ENCODE data around the gene GPA33. TPM values are rescaled to one million over a fixed set of nuclear protein-coding genes. Genes with fewer than 3 reads are reported as not detected.

Gene GPA33
- total RNA-seq, 2 donors from 2014 or later: 1.5 TPM; not detected in 1

GRCh38 chr1:167127661-167128060 is 37.5 kb upstream of the GPA33 start:
- H3K36me3 ChIP-seq: peaks cover 64% of the 10 kb centered on the region
- no peaks in the 10 kb centered on the region for H3K27me3 ChIP-seq
- H3K4me3 ChIP-seq: no peak overlapping the region
- no peak for DNase-seq (ENCODE audit: low spot score)
- H3K9me3 ChIP-seq: no peaks in the 10 kb centered on the region
- no peak overlapping the region for H3K27ac ChIP-seq
- H3K4me1 ChIP-seq: no peaks in the 10 kb centered on the region
- no peak for TF ChIP-seq CTCF (IDR thresholded peaks at IDR 0.05)

- H3K4me1 ChIP-seq: no peaks in the 10 kb centered on the region
- peaks cover 69% of the 10 kb centered on the region for H3K36me3 ChIP-seq
- H3K27me3 ChIP-seq: no peaks in the 10 kb centered on the region
- no peak for TF ChIP-seq CTCF (IDR thresholded peaks at IDR 0.05)
- H3K4me3 ChIP-seq: no peak overlapping the region
- no peak for DNase-seq (ENCODE audit: low spot score)
- no peaks in the 10 kb centered on the region for H3K9me3 ChIP-seq
- H3K27ac ChIP-seq: no peak overlapping the region
Measured at GRCh38 chr1:167127236-167127635, 37.1 kb upstream of the GPA33 start.

GRCh38 chr1:167126811-167127210 is 36.6 kb upstream of the GPA33 start:
- Histone ChIP-seq H3K4me3 (no peak overlapping the region), H3K9me3 (no peaks in the 10 kb centered on the region), H3K27me3 (no peaks in the 10 kb centered on the region), H3K36me3 (peaks cover 70% of the 10 kb centered on the region), H3K27ac (no peak overlapping the region), H3K4me1 (no peaks in the 10 kb centered on the region)
- no peak for TF ChIP-seq CTCF (IDR thresholded peaks at IDR 0.05)
- DNase-seq (ENCODE audit: low spot score): no peak

GRCh38 chr1:167126317-167126716 is 36.1 kb upstream of the GPA33 start:
- no peak for TF ChIP-seq CTCF (IDR thresholded peaks at IDR 0.05)
- DNase-seq (ENCODE audit: low spot score): no peak
- Histone ChIP-seq H3K4me1 (peaks cover 0 to 4% of the 10 kb centered on the region in 2 donors), H3K4me3 (no peak overlapping the region), H3K36me3 (peaks cover 75% of the 10 kb centered on the region), H3K9me3 (no peaks in the 10 kb centered on the region), H3K27me3 (no peaks in the 10 kb centered on the region), H3K27ac (no peak overlapping the region)

GRCh38 chr1:167122568-167122967 is 32.4 kb upstream of the GPA33 start:
- DNase-seq (ENCODE audit: low spot score): no peak
- no peak overlapping the region for H3K4me3 ChIP-seq
- H3K27me3 ChIP-seq: no peaks in the 10 kb centered on the region
- peaks cover 0 to 7% of the 10 kb centered on the region in 2 donors for H3K4me1 ChIP-seq
- H3K9me3 ChIP-seq: no peaks in the 10 kb centered on the region
- peaks cover 89% of the 10 kb centered on the region for H3K36me3 ChIP-seq
- no peak overlapping the region for H3K27ac ChIP-seq
- TF ChIP-seq CTCF (IDR thresholded peaks at IDR 0.05): no peak

GRCh38 chr1:167122121-167122480 is 31.9 kb upstream of the GPA33 start:
- no peaks in the 10 kb centered on the region for H3K9me3 ChIP-seq
- DNase-seq (ENCODE audit: low spot score): no peak
- H3K27ac ChIP-seq: no peak overlapping the region
- peaks cover 89% of the 10 kb centered on the region for H3K36me3 ChIP-seq
- no peaks in the 10 kb centered on the region for H3K27me3 ChIP-seq
- no peak for TF ChIP-seq CTCF (IDR thresholded peaks at IDR 0.05)
- peaks cover 0 to 7% of the 10 kb centered on the region in 2 donors for H3K4me1 ChIP-seq
- H3K4me3 ChIP-seq: no peak overlapping the region
